Mesendoderm (in vitro differentiated cells): ENCODE results near the gene MACROD2.
A peak's percentile ranks its signal among the peaks of the same experiment; 100 is the strongest.
"Not testable (repeated sequence)": the region's sequence is repeated elsewhere in the genome, so short reads cannot be mapped to it uniquely, and the experiment has no call there.

Source experiments
- DNase-seq: peaks from one replicate; pipeline ENCODE4 v3.0.0; 2013
- H2AK5ac ChIP-seq: 2 replicates; pipeline ENCODE4 v1.6.1; 2013; ENCODE audit warnings: low read length, inconsistent platforms
- H2BK120ac ChIP-seq: 2 replicates; pipeline ENCODE4 v1.6.1; 2013; ENCODE audit warnings: low read depth, mild to moderate bottlenecking, low read length, moderate library complexity, mixed read lengths
- H2BK15ac ChIP-seq: replicated peaks from 2 replicates; pipeline ENCODE4 v1.6.1; 2013; ENCODE audit warnings: low read depth, mild to moderate bottlenecking, moderate library complexity
- H2BK5ac ChIP-seq: 2 replicates; pipeline ENCODE4 v1.6.1; 2013; ENCODE audit warnings: low read length, inconsistent platforms
- H3K18ac ChIP-seq: 2 replicates; pipeline ENCODE4 v1.6.1; 2013; ENCODE audit warnings: mild to moderate bottlenecking, low read length, mixed read lengths
- H3K23ac ChIP-seq: one replicate; pipeline ENCODE4 v1.6.1; 2013; ENCODE audit warnings: low read length
- H3K27ac ChIP-seq: 2 replicates; pipeline ENCODE4 v1.5.1; 2013; ENCODE audit warnings: low read depth, mild to moderate bottlenecking, inconsistent platforms, low read length, moderate library complexity
- H3K27me3 ChIP-seq: 2 replicates; pipeline ENCODE4 v1.6.1; 2013; ENCODE audit warnings: low read length, control low read depth, mild to moderate bottlenecking, inconsistent platforms; ENCODE audit not compliant: insufficient read depth, poor library complexity
- H3K36me3 ChIP-seq: 2 replicates; pipeline ENCODE4 v1.6.1; 2013; ENCODE audit warnings: low read length, inconsistent platforms; ENCODE audit not compliant: control insufficient read depth, insufficient read depth
- H3K4ac ChIP-seq: one replicate; pipeline ENCODE4 v1.6.1; 2013; ENCODE audit warnings: low read depth, mild to moderate bottlenecking, low read length, moderate library complexity
- H3K4me1 ChIP-seq: 2 replicates; pipeline ENCODE4 v1.6.1; 2013; ENCODE audit warnings: low read depth, low read length, inconsistent platforms; ENCODE audit not compliant: control insufficient read depth
- H3K4me2 ChIP-seq: 2 replicates; pipeline ENCODE4 v1.6.1; 2013; ENCODE audit warnings: low read length
- H3K4me3 ChIP-seq: 2 replicates; pipeline ENCODE4 v1.5.1; 2013; ENCODE audit warnings: mild to moderate bottlenecking, low read length
- H3K56ac ChIP-seq: one replicate; pipeline ENCODE4 v1.6.1; 2013; ENCODE audit warnings: low read length
- H3K79me1 ChIP-seq: 2 replicates; pipeline ENCODE4 v1.6.1; 2013; ENCODE audit warnings: low read length, inconsistent platforms
- H3K79me2 ChIP-seq: 2 replicates; pipeline ENCODE4 v1.6.1; 2013; ENCODE audit warnings: mild to moderate bottlenecking, low read length; ENCODE audit not compliant: control insufficient read depth, insufficient read depth
- H3K9ac ChIP-seq: 2 replicates; pipeline ENCODE4 v1.6.1; 2013; ENCODE audit warnings: low read length, inconsistent platforms
- H4K5ac ChIP-seq: one replicate; pipeline ENCODE4 v1.6.1; 2013; ENCODE audit warnings: low read length
- H4K8ac ChIP-seq: one replicate; pipeline ENCODE4 v1.6.1; 2013; ENCODE audit warnings: low read depth, mild to moderate bottlenecking, control low read depth, low read length, moderate library complexity
- WGBS: extraction: QIAGEN DNeasy Blood & Tissue Kit; methylation state at CpG from one replicate; pipeline ENCODE4 v1.1.7; 2013; ENCODE audit warnings: low lambda C conversion rate, missing lambda C conversion rate; ENCODE audit not compliant: insufficient coverage; ENCODE audit errors: extremely low coverage; 5-methylcytosine and 5-hydroxymethylcytosine counted together

Gene MACROD2

GRCh38 chr20:15375836-15376235, 1380.5 kb downstream of the MACROD2 start:
- H3K27ac ChIP-seq = no peak overlapping the region
- no peak overlapping the region for H3K4me3 ChIP-seq
- WGBS = 100% methylated on average over 1 of the region's 3 CpGs
- no peaks in the 10 kb centered on the region for H3K4me1 ChIP-seq
- no peak overlapping the region for H3K4ac ChIP-seq
- H2AK5ac ChIP-seq = no peak overlapping the region
- no peak overlapping the region for H3K18ac ChIP-seq
- no peak overlapping the region for H3K23ac ChIP-seq
- H3K79me1 ChIP-seq = no peaks in the 10 kb centered on the region
- no peak overlapping the region for H2BK15ac ChIP-seq
- no peak overlapping the region for H4K8ac ChIP-seq
- H3K9ac ChIP-seq = no peak overlapping the region
- H3K79me2 ChIP-seq = no peaks in the 10 kb centered on the region
- no peak overlapping the region for H3K4me2 ChIP-seq
- H3K56ac ChIP-seq = no peak overlapping the region
- no peaks in the 10 kb centered on the region for H3K36me3 ChIP-seq
- no peak for DNase-seq
- H2BK120ac ChIP-seq = no peak overlapping the region
- H2BK5ac ChIP-seq = no peak overlapping the region
- H4K5ac ChIP-seq = no peak overlapping the region
- no peaks in the 10 kb centered on the region for H3K27me3 ChIP-seq

- H3K9ac ChIP-seq, H2AK5ac ChIP-seq, H3K18ac ChIP-seq, H3K23ac ChIP-seq, H3K4me3 ChIP-seq, H3K56ac ChIP-seq, H3K4ac ChIP-seq, H2BK15ac ChIP-seq, DNase-seq, H4K5ac ChIP-seq, H3K4me2 ChIP-seq, H3K79me2 ChIP-seq, H4K8ac ChIP-seq, H3K27ac ChIP-seq, H3K79me1 ChIP-seq, H2BK5ac ChIP-seq, H3K4me1 ChIP-seq, H2BK120ac ChIP-seq, H3K27me3 ChIP-seq, H3K36me3 ChIP-seq: not testable (repeated sequence)
- no CpG with 5 or more reads among the region's 5 CpGs for WGBS
These were observed 1382.3 kb downstream of the MACROD2 start for GRCh38 chr20:15377603-15378002.

GRCh38 chr20:15378151-15378550, 1382.8 kb downstream of the MACROD2 start:
- Histone ChIP-seq H3K36me3 (no peaks in the 10 kb centered on the region), H3K23ac (no peak overlapping the region), H3K79me1 (no peaks in the 10 kb centered on the region), H3K56ac (no peak overlapping the region), H2AK5ac (no peak overlapping the region), H3K18ac (no peak overlapping the region), H3K4me2 (no peak overlapping the region), H3K4me1 (no peaks in the 10 kb centered on the region), H2BK5ac (no peak overlapping the region), H3K4ac (no peak overlapping the region), H2BK120ac (no peak overlapping the region), H3K79me2 (no peaks in the 10 kb centered on the region), H3K27ac (no peak overlapping the region), H4K8ac (no peak overlapping the region), H3K4me3 (no peak overlapping the region), H4K5ac (no peak overlapping the region), H3K27me3 (no peaks in the 10 kb centered on the region), H3K9ac (no peak overlapping the region), H2BK15ac (no peak overlapping the region)
- WGBS = 91% methylated on average over 1 of the region's 2 CpGs
- peak; percentile 42 for DNase-seq

DNA sequence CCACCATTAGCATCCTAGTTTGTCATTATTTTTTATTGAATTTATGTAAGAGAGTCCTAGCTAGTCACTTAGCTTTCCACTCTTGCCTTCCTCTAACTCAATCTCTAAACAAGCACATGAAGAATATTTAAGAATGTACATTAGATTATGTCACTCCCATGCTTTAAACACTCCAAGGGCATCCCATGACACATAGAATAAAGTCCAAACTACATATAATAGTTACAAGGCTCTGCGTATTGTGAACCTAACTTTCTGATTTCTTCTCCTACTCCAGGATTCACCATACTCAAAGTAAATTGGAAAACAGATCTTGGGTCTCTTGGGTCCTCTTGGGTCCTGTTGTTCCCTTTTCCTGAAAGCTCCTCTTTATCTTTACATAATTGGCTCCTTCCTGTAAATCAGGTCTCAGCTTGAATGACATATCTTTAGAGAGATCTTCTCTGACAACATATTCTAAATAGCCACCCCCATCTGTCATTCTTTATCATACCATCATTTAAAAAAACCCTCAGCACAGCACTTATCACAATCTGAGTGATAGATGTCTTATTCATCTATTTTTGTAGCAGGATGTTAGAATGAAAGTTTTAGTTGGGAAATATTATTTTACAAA, 1384.5 kb downstream of the MACROD2 start:
- H3K23ac ChIP-seq = no peak overlapping the region
- H3K79me1 ChIP-seq = no peaks in the 10 kb centered on the region
- no peak overlapping the region for H3K27ac ChIP-seq
- no peaks in the 10 kb centered on the region for H3K27me3 ChIP-seq
- H3K4me3 ChIP-seq = no peak overlapping the region
- no peak overlapping the region for H3K56ac ChIP-seq
- no peak overlapping the region for H4K5ac ChIP-seq
- H3K4ac ChIP-seq = no peak overlapping the region
- no peak overlapping the region for H3K18ac ChIP-seq
- H2BK15ac ChIP-seq = no peak overlapping the region
- no peak overlapping the region for H3K4me2 ChIP-seq
- no peak overlapping the region for H4K8ac ChIP-seq
- no peaks in the 10 kb centered on the region for H3K36me3 ChIP-seq
- whole genome bisulfite sequencing = no CpG with 5 or more reads among the region's 1 CpG
- no peak overlapping the region for H3K9ac ChIP-seq
- no peaks in the 10 kb centered on the region for H3K79me2 ChIP-seq
- H2BK120ac ChIP-seq = no peak overlapping the region
- H3K4me1 ChIP-seq = no peaks in the 10 kb centered on the region
- H2BK5ac ChIP-seq = no peak overlapping the region
- no peak overlapping the region for H2AK5ac ChIP-seq
- DNase-seq = peak; percentile 55

- Histone ChIP-seq H2BK15ac (no peak overlapping the region), H3K79me1 (no peaks in the 10 kb centered on the region), H3K27ac (no peak overlapping the region), H3K4me3 (no peak overlapping the region), H3K23ac (no peak overlapping the region), H3K36me3 (no peaks in the 10 kb centered on the region), H3K56ac (no peak overlapping the region), H3K4me1 (no peaks in the 10 kb centered on the region), H2BK120ac (no peak overlapping the region), H3K4ac (no peak overlapping the region), H3K27me3 (no peaks in the 10 kb centered on the region), H3K79me2 (no peaks in the 10 kb centered on the region), H4K5ac (no peak overlapping the region), H4K8ac (no peak overlapping the region), H3K9ac (no peak overlapping the region), H2AK5ac (no peak overlapping the region), H3K4me2 (no peak overlapping the region), H2BK5ac (no peak overlapping the region), H3K18ac (no peak overlapping the region)
- no peak for DNase-seq
- no CpG with 5 or more reads among the region's 1 CpG for WGBS
These were observed 1385.5 kb downstream of the MACROD2 start for GRCh38 chr20:15380770-15381169.

- Histone ChIP-seq H2BK5ac (no peak overlapping the region), H2BK120ac (no peak overlapping the region), H3K27ac (no peak overlapping the region), H3K4me2 (no peak overlapping the region), H3K27me3 (no peaks in the 10 kb centered on the region), H3K79me2 (no peaks in the 10 kb centered on the region), H3K79me1 (no peaks in the 10 kb centered on the region), H3K18ac (no peak overlapping the region), H3K36me3 (no peaks in the 10 kb centered on the region), H3K56ac (no peak overlapping the region), H3K4ac (no peak overlapping the region), H4K8ac (no peak overlapping the region), H3K9ac (no peak overlapping the region), H4K5ac (no peak overlapping the region), H2BK15ac (no peak overlapping the region), H3K23ac (no peak overlapping the region), H2AK5ac (no peak overlapping the region), H3K4me3 (no peak overlapping the region), H3K4me1 (no peaks in the 10 kb centered on the region)
- DNase-seq = no peak
These were observed 1391.9 kb downstream of the MACROD2 start for GRCh38 chr20:15387228-15387627.
